HepG2 (cell line): Measurements from ENCODE around the gene PTPA. TPM values are rescaled to one million over a fixed set of nuclear protein-coding genes. Genes with fewer than 3 reads are reported as not detected.
A peak's percentile ranks its signal among the peaks of the same experiment; 100 is the strongest.

Experiments used
- BATF2 ChIP-seq: sonication (generic); formaldehyde crosslinking; IDR thresholded peaks from 2 replicates; pipeline ENCODE4 v1.8.0; 2022; ENCODE audit warnings: mild to moderate bottlenecking, missing genetic modification reagents, moderate library complexity
- BCL6 ChIP-seq: IDR thresholded peaks from 2 replicates; pipeline ENCODE4 v1.6.1; 2016; ENCODE audit warnings: missing genetic modification reagents, missing compliant biosample characterization
- ETS1 ChIP-seq: sonication (generic); formaldehyde crosslinking; IDR thresholded peaks from 2 replicates; pipeline ENCODE4 v1.4.0; 2020; ENCODE audit warnings: missing genetic modification reagents
- GPN1 ChIP-seq: sonication (generic); formaldehyde crosslinking; IDR thresholded peaks from 2 replicates; pipeline ENCODE4 v1.5.1; 2020; ENCODE audit warnings: missing genetic modification reagents, borderline replicate concordance
- HOXD1 ChIP-seq: sonication (generic); formaldehyde crosslinking; IDR thresholded peaks from 2 replicates; pipeline ENCODE4 v1.5.0; 2020; ENCODE audit warnings: missing genetic modification reagents
- IKZF5 ChIP-seq: IDR thresholded peaks from 2 replicates; pipeline ENCODE4 v1.6.1; 2018; ENCODE audit warnings: missing genetic modification reagents, mild to moderate bottlenecking, missing compliant biosample characterization
- IRX3 ChIP-seq: sonication (generic); formaldehyde crosslinking; IDR thresholded peaks from 2 replicates; pipeline ENCODE4 v1.8.1; 2023; ENCODE audit warnings: mild to moderate bottlenecking, low read depth, missing genetic modification reagents, borderline replicate concordance
- KDM2A ChIP-seq: sonication (generic); formaldehyde crosslinking; IDR thresholded peaks from 2 replicates; pipeline ENCODE4 v1.4.0; 2020; ENCODE audit warnings: low read depth, missing genetic modification reagents, borderline replicate concordance
- KDM5A ChIP-seq: fragments of 200-600 bp; sonication (generic); IDR thresholded peaks from 2 replicates; pipeline ENCODE4 v1.7.0; 2018; ENCODE audit warnings: antibody characterized with exemption, mild to moderate bottlenecking, low read length, borderline replicate concordance
- MEIS1 ChIP-seq: sonication (generic); formaldehyde crosslinking; IDR thresholded peaks from 2 replicates; pipeline ENCODE4 v1.9.0; 2021; ENCODE audit warnings: mild to moderate bottlenecking, missing genetic modification reagents, moderate library complexity, borderline replicate concordance
- MLLT10 ChIP-seq: sonication (generic); formaldehyde crosslinking; IDR thresholded peaks from 2 replicates; pipeline ENCODE4 v1.4.0; 2020; ENCODE audit warnings: missing genetic modification reagents
- NONO ChIP-seq, 2 experiments: fragments of 450-650 bp in 1 of 2; sonication (generic) in 1 of 2; formaldehyde crosslinking in 1 of 2; IDR thresholded peaks in 1 of 2; conservative IDR thresholded peaks in 1 of 2; 2 replicates each; pipeline versions ENCODE4 v1.6.1 to v1.8.0; 2017 to 2022; ENCODE audit warnings: mild to moderate bottlenecking in 1 of 2, missing genetic modification reagents in 1 of 2, moderate library complexity in 1 of 2
- RXRA ChIP-seq: sonication (generic); formaldehyde crosslinking; IDR thresholded peaks from 2 replicates; pipeline ENCODE4 v1.5.1; 2020; ENCODE audit warnings: missing genetic modification reagents
- SOX6 ChIP-seq, 2 experiments: fragments of 450-650 bp in 1 of 2; sonication (generic) in 1 of 2; formaldehyde crosslinking in 1 of 2; IDR thresholded peaks; 2 replicates each; pipeline versions ENCODE4 v1.4.0 to v1.6.1; 2017 to 2020; ENCODE audit warnings: antibody characterized with exemption in 1 of 2, mild to moderate bottlenecking in 1 of 2, missing genetic modification reagents in 1 of 2
- SRF ChIP-seq: IDR thresholded peaks from 2 replicates; pipeline ENCODE4 v1.6.1; 2011; ENCODE audit warnings: mild to moderate bottlenecking, low read depth, low read length, moderate library complexity
- TBX2 ChIP-seq: sonication (generic); formaldehyde crosslinking; IDR thresholded peaks from 2 replicates; pipeline ENCODE4 v1.5.0; 2020; ENCODE audit warnings: missing genetic modification reagents, mild to moderate bottlenecking, borderline replicate concordance
- ZFY ChIP-seq: sonication (generic); formaldehyde crosslinking; IDR thresholded peaks from 2 replicates; pipeline ENCODE4 v1.4.0; 2020; ENCODE audit warnings: missing genetic modification reagents
- ZNF331 ChIP-seq: sonication (generic); formaldehyde crosslinking; IDR thresholded peaks from 2 replicates; pipeline ENCODE4 v1.4.0; 2020; ENCODE audit warnings: missing genetic modification reagents
- ZNF350 ChIP-seq: sonication (generic); formaldehyde crosslinking; IDR thresholded peaks from 2 replicates; pipeline ENCODE4 v1.4.0; 2020; ENCODE audit warnings: mild to moderate bottlenecking, low read depth, missing genetic modification reagents, borderline replicate concordance
- ZNF431 ChIP-seq: sonication (generic); formaldehyde crosslinking; IDR thresholded peaks from 2 replicates; pipeline ENCODE4 v1.9.0; 2022; ENCODE audit warnings: missing genetic modification reagents, low read depth, mild to moderate bottlenecking, borderline replicate concordance
- ZNF546 ChIP-seq: sonication (generic); formaldehyde crosslinking; conservative IDR thresholded peaks from 2 replicates; pipeline ENCODE4 v1.8.1; 2023; ENCODE audit warnings: mild to moderate bottlenecking, missing genetic modification reagents
- polyA plus RNA-seq, 8 experiments: library from polyadenylated mRNA; depleted of rRNA in 3 of 8; stranded (reverse) in 7 of 8; unstranded in 1 of 8; fragments of >200 nt; fragmentation: Illumina TruSeq in 4 of 8; extraction: Trizol in 4 of 8; gene quantifications; 2 replicates each; pipeline versions ENCODE4 v1.2.1 to v1.2.3, GENCODE V29; 2011 to 2016; ENCODE audit warnings: low read depth in 4 of 8, missing spikeins in 1 of 8, mixed read lengths in 1 of 8; ENCODE audit not compliant: insufficient read depth in 1 of 8
- total RNA-seq, 5 experiments: library from RNA; depleted of rRNA; stranded (reverse); fragments of >200 nt; fragmentation: Illumina TruSeq; extraction: Trizol; gene quantifications; 2 replicates each; pipeline ENCODE4 v1.2.3, GENCODE V29; 2016; ENCODE audit warnings: low read depth in 1 of 5
- TF ChIP-seq, protein P1 (sequence below): sonication (generic); formaldehyde crosslinking; IDR thresholded peaks from 2 replicates; pipeline ENCODE4 v1.4.0; 2020; ENCODE audit warnings: missing genetic modification reagents

The PTPA gene
- total and polyA plus RNA-seq, 2 of the 13 experiments (the other 11 are each of a cell fraction or from before 2014, with no cell fraction given): 79.3 to 105 TPM

- TF ChIP-seq NONO (IDR thresholded peaks at IDR 0.05) (no peak), NONO (CRISPR knock-in tag; conservative IDR thresholded peaks at IDR 0.05) (no peak; the same call in none of the 2 replicates), MLLT10 (CRISPR knock-in tag) (no peak), MEIS1 (CRISPR knock-in tag) (no peak), IKZF5 (CRISPR knock-in tag) (peak; percentile 70), ZNF431 (CRISPR knock-in tag) (0 out of 2 replicates have a peak, but pooled peaks have one; percentile 21), BCL6 (CRISPR knock-in tag) (peak; percentile 62), ETS1 (CRISPR knock-in tag) (0 out of 2 replicates have a peak, but pooled peaks have one; percentile 43), ZFY (CRISPR knock-in tag) (peak; percentile 8; the same call in 1 of the 2 replicates), KDM5A (peak; percentile 41; the same call in 1 of the 2 replicates), GPN1 (no peak), SOX6 (IDR thresholded peaks at IDR 0.05) (no peak), SOX6 (CRISPR knock-in tag; IDR thresholded peaks at IDR 0.05) (peak; percentile 71), BATF2 (no peak), RXRA (CRISPR knock-in tag) (peak; percentile 53; the same call in 1 of the 2 replicates), ZNF546 (CRISPR knock-in tag) (no peak; the same call in 1 of the 2 replicates), SRF (peak; percentile 49; the same call in 1 of the 2 replicates), IRX3 (CRISPR knock-in tag) (no peak), ZNF350 (peak; percentile 34; the same call in 1 of the 2 replicates), HOXD1 (CRISPR knock-in tag) (no peak), TBX2 (CRISPR knock-in tag) (no peak), KDM2A (CRISPR knock-in tag) (peak; percentile 17), ZNF331 (CRISPR knock-in tag) (peak; percentile 48; the same call in 1 of the 2 replicates)
- TF ChIP-seq, protein P1, sequence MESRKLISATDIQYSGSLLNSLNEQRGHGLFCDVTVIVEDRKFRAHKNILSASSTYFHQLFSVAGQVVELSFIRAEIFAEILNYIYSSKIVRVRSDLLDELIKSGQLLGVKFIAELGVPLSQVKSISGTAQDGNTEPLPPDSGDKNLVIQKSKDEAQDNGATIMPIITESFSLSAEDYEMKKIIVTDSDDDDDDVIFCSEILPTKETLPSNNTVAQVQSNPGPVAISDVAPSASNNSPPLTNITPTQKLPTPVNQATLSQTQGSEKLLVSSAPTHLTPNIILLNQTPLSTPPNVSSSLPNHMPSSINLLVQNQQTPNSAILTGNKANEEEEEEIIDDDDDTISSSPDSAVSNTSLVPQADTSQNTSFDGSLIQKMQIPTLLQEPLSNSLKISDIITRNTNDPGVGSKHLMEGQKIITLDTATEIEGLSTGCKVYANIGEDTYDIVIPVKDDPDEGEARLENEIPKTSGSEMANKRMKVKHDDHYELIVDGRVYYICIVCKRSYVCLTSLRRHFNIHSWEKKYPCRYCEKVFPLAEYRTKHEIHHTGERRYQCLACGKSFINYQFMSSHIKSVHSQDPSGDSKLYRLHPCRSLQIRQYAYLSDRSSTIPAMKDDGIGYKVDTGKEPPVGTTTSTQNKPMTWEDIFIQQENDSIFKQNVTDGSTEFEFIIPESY (CRISPR knock-in tag): peak; percentile 19; the same call in 1 of the 2 replicates
Observed at GRCh38 chr9:129175825-129176633, 64.8 kb downstream of the PTPA start (continued).
